Gastrocnemius medialis (tissue), 4 donors: Measurements from ENCODE around the gene CLK1.

Source experiments
- POLR2A ChIP-seq, 2 donors: fragments of 450-650 bp; IDR thresholded peaks; one replicate each; pipeline ENCODE4 v1.6.1; 2017; ENCODE audit warnings: antibody characterized with exemption in 2 of 2, mild to moderate bottlenecking in 2 of 2, moderate library complexity in 2 of 2
- TF ChIP-seq, protein P1 (sequence below), 5 experiments: fragments of 450-650 bp in 3 of 5; fragments of 200-600 bp in 2 of 5; sonication (generic) in 2 of 5; IDR thresholded peaks in 4 of 5; conservative IDR thresholded peaks in 1 of 5; 1 replicate in 4 of 5; 2 replicates in 1 of 5; pipeline ENCODE4 v1.5.1; 2016 to 2019; ENCODE audit warnings: antibody characterized with exemption in 5 of 5, mild to moderate bottlenecking in 3 of 5, moderate library complexity in 3 of 5

DNA sequence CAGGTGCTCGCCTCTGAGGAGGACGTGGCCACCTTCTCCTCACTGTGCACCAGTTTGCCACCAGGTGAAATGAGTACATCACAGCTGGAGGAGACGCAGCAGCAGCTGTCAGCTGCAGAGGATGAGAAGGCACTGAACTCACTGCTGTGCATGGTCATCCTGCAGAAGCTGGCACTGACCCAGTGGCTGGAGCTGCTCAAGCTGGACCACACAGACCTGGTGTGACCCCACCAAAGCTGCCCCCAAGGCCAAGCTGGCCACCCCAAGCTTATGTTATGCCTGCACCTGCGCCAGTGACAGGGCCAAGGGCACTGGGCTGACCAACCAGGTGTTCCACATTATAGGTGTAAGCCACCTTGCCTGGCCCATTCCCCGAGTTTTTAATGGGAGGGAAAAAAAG lies 19.3 kb downstream of the CLK1 start:
- TF ChIP-seq, protein P1, sequence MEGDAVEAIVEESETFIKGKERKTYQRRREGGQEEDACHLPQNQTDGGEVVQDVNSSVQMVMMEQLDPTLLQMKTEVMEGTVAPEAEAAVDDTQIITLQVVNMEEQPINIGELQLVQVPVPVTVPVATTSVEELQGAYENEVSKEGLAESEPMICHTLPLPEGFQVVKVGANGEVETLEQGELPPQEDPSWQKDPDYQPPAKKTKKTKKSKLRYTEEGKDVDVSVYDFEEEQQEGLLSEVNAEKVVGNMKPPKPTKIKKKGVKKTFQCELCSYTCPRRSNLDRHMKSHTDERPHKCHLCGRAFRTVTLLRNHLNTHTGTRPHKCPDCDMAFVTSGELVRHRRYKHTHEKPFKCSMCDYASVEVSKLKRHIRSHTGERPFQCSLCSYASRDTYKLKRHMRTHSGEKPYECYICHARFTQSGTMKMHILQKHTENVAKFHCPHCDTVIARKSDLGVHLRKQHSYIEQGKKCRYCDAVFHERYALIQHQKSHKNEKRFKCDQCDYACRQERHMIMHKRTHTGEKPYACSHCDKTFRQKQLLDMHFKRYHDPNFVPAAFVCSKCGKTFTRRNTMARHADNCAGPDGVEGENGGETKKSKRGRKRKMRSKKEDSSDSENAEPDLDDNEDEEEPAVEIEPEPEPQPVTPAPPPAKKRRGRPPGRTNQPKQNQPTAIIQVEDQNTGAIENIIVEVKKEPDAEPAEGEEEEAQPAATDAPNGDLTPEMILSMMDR (IDR thresholded peaks at IDR 0.05 in 4 of 5, conservative IDR thresholded peaks at IDR 0.05 in 1 of 5), result no peak
- TF ChIP-seq POLR2A (IDR thresholded peaks at IDR 0.05), result no peak
